ENCODE data around the gene THSD4. TPM values are rescaled to one million over a fixed set of nuclear protein-coding genes. Genes with fewer than 3 reads are reported as not detected.
"Not testable (repeated sequence)": the region's sequence is repeated elsewhere in the genome, so short reads cannot be mapped to it uniquely, and the experiment has no call there.

THSD4 gene
- total RNA-seq, 2 experiments from 2014 or later = not detected

GRCh38 chr15:71716990-71717389, 601.7 kb downstream of the THSD4 start:
- no peak for ATAC-seq (ENCODE audit: poor library complexity)
- CTCF ChIA-PET = no interaction called here
- peaks cover 31% of the 10 kb centered on the region for H3K27me3 Mint-ChIP-seq
- H3K4me3 ChIP-seq (ENCODE audit: low read length) = no peak overlapping the region
- H3K27me3 ChIP-seq (ENCODE audit: control insufficient read depth in 1 of 2, insufficient read depth in 2 of 2, low read length in 2 of 2) = no peaks in the 10 kb centered on the region
- no peak for TF ChIP-seq CTCF (IDR thresholded peaks at IDR 0.05)
- no peaks in the 10 kb centered on the region for H3K4me1 Mint-ChIP-seq (ENCODE audit: low read depth)
- H3K4me1 ChIP-seq (ENCODE audit: insufficient read depth, low read length) = no peaks in the 10 kb centered on the region
- intact Hi-C loops (cut with DNase I, micrococcal nuclease) = no loop called here
- DNase-seq = no peak
- no peaks in the 10 kb centered on the region for H3K9me3 Mint-ChIP-seq
- no peaks in the 10 kb centered on the region for H3K9me3 ChIP-seq (ENCODE audit: control insufficient read depth in 1 of 2, insufficient read depth in 1 of 2, low read length in 2 of 2)
- H3K36me3 ChIP-seq (ENCODE audit: insufficient read depth, low read length) = no peaks in the 10 kb centered on the region
- H3K27ac ChIP-seq (ENCODE audit: low read depth in 1 of 2, low read length in 2 of 2) = no peak overlapping the region
- H3K4me3 Mint-ChIP-seq = no peak overlapping the region
- H3K27ac Mint-ChIP-seq = no peak overlapping the region
- POLR2A ChIA-PET = no interaction called here
- no peaks in the 10 kb centered on the region for H3K36me3 Mint-ChIP-seq (ENCODE audit: low read depth)

- Histone ChIP-seq H3K4me3 (ENCODE audit: low read length) (no peak overlapping the region), H3K36me3 (ENCODE audit: insufficient read depth, low read length) (no peaks in the 10 kb centered on the region), H3K27ac (ENCODE audit: low read depth in 1 of 2, low read length in 2 of 2) (no peak overlapping the region), H3K4me1 (ENCODE audit: insufficient read depth, low read length) (no peaks in the 10 kb centered on the region), H3K9me3 (ENCODE audit: control insufficient read depth in 1 of 2, insufficient read depth in 1 of 2, low read length in 2 of 2) (no peaks in the 10 kb centered on the region), H3K27me3 (ENCODE audit: control insufficient read depth in 1 of 2, insufficient read depth in 2 of 2, low read length in 2 of 2) (no peaks in the 10 kb centered on the region)
- POLR2A ChIA-PET = no interaction called here
- H3K36me3 Mint-ChIP-seq (ENCODE audit: low read depth) = no peaks in the 10 kb centered on the region
- ATAC-seq (ENCODE audit: poor library complexity) = no peak
- H3K27me3 Mint-ChIP-seq = peaks cover 23% of the 10 kb centered on the region
- no peaks in the 10 kb centered on the region for H3K9me3 Mint-ChIP-seq
- intact Hi-C loops (cut with DNase I, micrococcal nuclease) = no loop called here
- no peak overlapping the region for H3K4me3 Mint-ChIP-seq
- DNase-seq = no peak
- CTCF ChIA-PET = no interaction called here
- H3K4me1 Mint-ChIP-seq (ENCODE audit: low read depth) = no peaks in the 10 kb centered on the region
- no peak for TF ChIP-seq CTCF (IDR thresholded peaks at IDR 0.05)
- H3K27ac Mint-ChIP-seq = no peak overlapping the region
These were observed 603.0 kb downstream of the THSD4 start for GRCh38 chr15:71718116-71718910.

GRCh38 chr15:71723344-71723743, 608.1 kb downstream of the THSD4 start:
- Mint-ChIP-seq H3K9me3 (no peaks in the 10 kb centered on the region), H3K27me3 (peaks cover 10% of the 10 kb centered on the region)
- intact Hi-C loops (cut with DNase I, micrococcal nuclease) = no loop called here

GRCh38 chr15:71725207-71725955, 610.1 kb downstream of the THSD4 start:
- H3K9me3 ChIP-seq (ENCODE audit: control insufficient read depth in 1 of 2, insufficient read depth in 1 of 2, low read length in 2 of 2); ATAC-seq (ENCODE audit: poor library complexity); H3K4me1 ChIP-seq (ENCODE audit: insufficient read depth, low read length); H3K27me3 Mint-ChIP-seq; POLR2A ChIA-PET; H3K36me3 ChIP-seq (ENCODE audit: insufficient read depth, low read length); H3K4me3 Mint-ChIP-seq; H3K4me1 Mint-ChIP-seq (ENCODE audit: low read depth); H3K27ac Mint-ChIP-seq; H3K4me3 ChIP-seq (ENCODE audit: low read length); H3K36me3 Mint-ChIP-seq (ENCODE audit: low read depth); CTCF ChIA-PET; DNase-seq; H3K27me3 ChIP-seq (ENCODE audit: control insufficient read depth in 1 of 2, insufficient read depth in 2 of 2, low read length in 2 of 2); H3K27ac ChIP-seq (ENCODE audit: low read depth in 1 of 2, low read length in 2 of 2); intact Hi-C loops (cut with DNase I, micrococcal nuclease); H3K9me3 Mint-ChIP-seq: not testable (repeated sequence)

More at GRCh38 chr15:71723344-71723743, 608.1 kb downstream of the THSD4 start:
- H3K4me3 ChIP-seq (ENCODE audit: low read length) = no peak overlapping the region
- no peaks in the 10 kb centered on the region for H3K36me3 ChIP-seq (ENCODE audit: insufficient read depth, low read length)
- Mint-ChIP-seq H3K36me3 (ENCODE audit: low read depth) (no peaks in the 10 kb centered on the region), H3K4me3 (no peak overlapping the region), H3K4me1 (ENCODE audit: low read depth) (no peaks in the 10 kb centered on the region), H3K27ac (no peak overlapping the region)
- ChIA-PET POLR2A (no interaction called here), CTCF (no interaction called here)
- no peaks in the 10 kb centered on the region for H3K4me1 ChIP-seq (ENCODE audit: insufficient read depth, low read length)
- H3K27ac ChIP-seq (ENCODE audit: low read depth in 1 of 2, low read length in 2 of 2) = no peak overlapping the region
- H3K27me3 ChIP-seq (ENCODE audit: control insufficient read depth in 1 of 2, insufficient read depth in 2 of 2, low read length in 2 of 2) = no peaks in the 10 kb centered on the region
- no peak for TF ChIP-seq CTCF (IDR thresholded peaks at IDR 0.05)
- ATAC-seq (ENCODE audit: poor library complexity) = no peak
- no peaks in the 10 kb centered on the region for H3K9me3 ChIP-seq (ENCODE audit: control insufficient read depth in 1 of 2, insufficient read depth in 1 of 2, low read length in 2 of 2)
- DNase-seq = no peak

Data from CD4-positive, alpha-beta T cell (primary cell).